GM12878 (cell line): Measurements from ENCODE around the gene SEMA4D.

Experiments used
- FOXK2 ChIP-seq: fragments of 450-650 bp; IDR thresholded peaks from 2 replicates; pipeline ENCODE4 v1.6.1; 2017; ENCODE audit warnings: mild to moderate bottlenecking, moderate library complexity
- MXI1 ChIP-seq: fragments of 150-350 bp; IDR thresholded peaks from 2 replicates; pipeline ENCODE4 v1.6.1; 2011; ENCODE audit warnings: low read depth, mild to moderate bottlenecking, inconsistent platforms, low read length, improper control_type of control experiment
- NR2C2 ChIP-seq: IDR thresholded peaks from 2 replicates; pipeline ENCODE4 v1.6.1; 2011; ENCODE audit warnings: borderline replicate concordance, low read depth; ENCODE audit not compliant: control insufficient read depth, insufficient read length
- PAX8 ChIP-seq: fragments of 450-650 bp; IDR thresholded peaks from 2 replicates; pipeline ENCODE4 v1.6.1; 2017; ENCODE audit warnings: mild to moderate bottlenecking, moderate library complexity
- TAF1 ChIP-seq: IDR thresholded peaks from 2 replicates; pipeline ENCODE4 v1.6.1; 2011; ENCODE audit warnings: mild to moderate bottlenecking, low read depth, low read length, borderline replicate concordance
- YY1 ChIP-seq: IDR thresholded peaks from 2 replicates; pipeline ENCODE4 v1.6.1; 2011; ENCODE audit warnings: low read depth, mild to moderate bottlenecking, low read length
- TF ChIP-seq, protein P1 (sequence below), 3 experiments: IDR thresholded peaks in 2 of 3; conservative IDR thresholded peaks in 1 of 3; 2 replicates each; pipeline ENCODE4 v1.5.1; 2011; ENCODE audit warnings: low read depth in 3 of 3, low read length in 3 of 3, mild to moderate bottlenecking in 3 of 3, control low read depth in 2 of 3, moderate library complexity in 2 of 3, inconsistent platforms in 1 of 3, mixed read lengths in 1 of 3; ENCODE audit not compliant: control insufficient read depth in 2 of 3, insufficient read depth in 1 of 3; ENCODE audit errors: extremely low read depth in 1 of 3

DNA sequence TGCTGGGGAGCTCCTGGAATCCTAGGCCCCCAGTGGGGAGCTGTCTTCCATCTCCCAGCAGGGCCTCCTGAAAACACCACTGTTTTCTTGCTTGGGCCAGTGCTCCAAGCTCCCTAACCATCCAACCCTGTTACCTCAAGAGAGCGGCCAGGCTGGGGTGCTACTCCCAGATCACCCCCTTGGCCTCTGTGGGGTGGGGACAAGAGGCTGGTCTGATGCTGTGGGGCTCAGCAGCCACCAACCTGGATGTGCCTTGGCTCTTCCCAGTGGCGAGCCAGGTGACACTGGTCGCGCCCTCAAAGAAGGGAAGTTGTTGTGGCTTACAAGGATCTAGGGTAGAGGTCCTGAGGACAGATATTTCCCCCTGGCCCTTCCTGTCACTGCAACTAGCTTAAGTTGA is 130.6 kb downstream of the SEMA4D start:
- TF ChIP-seq, protein P1, sequence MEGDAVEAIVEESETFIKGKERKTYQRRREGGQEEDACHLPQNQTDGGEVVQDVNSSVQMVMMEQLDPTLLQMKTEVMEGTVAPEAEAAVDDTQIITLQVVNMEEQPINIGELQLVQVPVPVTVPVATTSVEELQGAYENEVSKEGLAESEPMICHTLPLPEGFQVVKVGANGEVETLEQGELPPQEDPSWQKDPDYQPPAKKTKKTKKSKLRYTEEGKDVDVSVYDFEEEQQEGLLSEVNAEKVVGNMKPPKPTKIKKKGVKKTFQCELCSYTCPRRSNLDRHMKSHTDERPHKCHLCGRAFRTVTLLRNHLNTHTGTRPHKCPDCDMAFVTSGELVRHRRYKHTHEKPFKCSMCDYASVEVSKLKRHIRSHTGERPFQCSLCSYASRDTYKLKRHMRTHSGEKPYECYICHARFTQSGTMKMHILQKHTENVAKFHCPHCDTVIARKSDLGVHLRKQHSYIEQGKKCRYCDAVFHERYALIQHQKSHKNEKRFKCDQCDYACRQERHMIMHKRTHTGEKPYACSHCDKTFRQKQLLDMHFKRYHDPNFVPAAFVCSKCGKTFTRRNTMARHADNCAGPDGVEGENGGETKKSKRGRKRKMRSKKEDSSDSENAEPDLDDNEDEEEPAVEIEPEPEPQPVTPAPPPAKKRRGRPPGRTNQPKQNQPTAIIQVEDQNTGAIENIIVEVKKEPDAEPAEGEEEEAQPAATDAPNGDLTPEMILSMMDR (IDR thresholded peaks at IDR 0.05 in 2 of 3, conservative IDR thresholded peaks at IDR 0.05 in 1 of 3; ENCODE audit: control insufficient read depth in 2 of 3, extremely low read depth in 1 of 3, insufficient read depth in 1 of 3, low read depth in 3 of 3, low read length in 3 of 3): no peak
- TF ChIP-seq TAF1: no peak
- TF ChIP-seq NR2C2: no peak
- no peak for TF ChIP-seq YY1
- no peak for TF ChIP-seq FOXK2
- TF ChIP-seq PAX8: no peak
- TF ChIP-seq MXI1: no peak
